ENCODE measurements around the gene NR3C1.
"Not testable (repeated sequence)": the region's sequence is repeated elsewhere in the genome, so short reads cannot be mapped to it uniquely, and the experiment has no call there.

The NR3C1 gene

DNA sequence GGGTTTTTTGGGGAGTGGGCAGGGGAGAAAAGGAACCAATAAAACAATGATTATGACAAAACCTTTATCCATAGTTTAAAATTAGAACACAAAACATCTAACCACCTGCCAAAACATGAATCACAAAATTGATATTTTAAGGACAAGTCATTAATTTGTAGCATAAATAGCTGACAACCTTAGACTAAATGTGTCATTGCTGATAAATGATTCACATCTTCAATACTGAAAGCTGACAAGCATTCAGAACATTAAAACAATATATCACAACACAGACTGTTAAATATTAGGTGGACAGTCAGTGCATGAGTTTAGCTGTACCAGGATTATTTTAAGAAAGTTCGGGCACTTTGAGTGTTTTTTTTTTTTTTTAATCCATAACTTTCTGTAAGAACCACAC is 71.5 kb downstream of the NR3C1 start:
- DNase-seq, result no peak

- no peak for DNase-seq
Measured at GRCh38 chr5:143329843-143330242, 73.6 kb downstream of the NR3C1 start.

DNA sequence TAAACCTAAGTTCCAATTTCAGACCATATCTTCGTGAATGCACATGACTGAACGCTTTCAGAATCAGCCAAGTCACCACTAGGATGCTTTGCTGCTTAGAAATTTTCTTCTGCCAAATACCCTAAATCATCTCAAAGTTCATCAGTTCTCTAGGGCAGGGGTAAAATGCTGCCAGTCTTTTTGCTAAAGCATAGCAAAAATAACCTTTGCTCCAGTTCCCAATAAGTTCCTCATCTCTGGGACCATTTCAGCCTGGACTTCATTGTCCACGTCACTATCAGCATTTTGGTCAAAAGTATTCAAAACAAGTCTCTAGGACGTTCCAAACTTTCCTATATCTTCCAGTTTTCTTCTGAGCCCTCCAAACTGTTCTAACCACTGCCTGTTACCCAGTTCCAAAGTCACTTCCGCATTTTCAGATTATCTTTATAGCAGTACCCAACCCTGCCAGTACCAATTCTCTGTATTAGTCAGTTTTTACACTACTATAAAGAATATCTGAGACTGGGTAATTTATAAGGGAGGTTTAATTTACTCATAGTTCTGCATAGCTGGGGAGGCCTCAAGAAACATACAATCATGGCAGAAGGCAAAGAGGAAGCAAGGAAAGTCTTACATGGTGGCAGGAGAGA is 74.8 kb downstream of the NR3C1 start:
- peak; percentile 66 for DNase-seq

GRCh38 chr5:143325086-143325485 is 78.4 kb downstream of the NR3C1 start:
- not testable (repeated sequence) for DNase-seq

DNA sequence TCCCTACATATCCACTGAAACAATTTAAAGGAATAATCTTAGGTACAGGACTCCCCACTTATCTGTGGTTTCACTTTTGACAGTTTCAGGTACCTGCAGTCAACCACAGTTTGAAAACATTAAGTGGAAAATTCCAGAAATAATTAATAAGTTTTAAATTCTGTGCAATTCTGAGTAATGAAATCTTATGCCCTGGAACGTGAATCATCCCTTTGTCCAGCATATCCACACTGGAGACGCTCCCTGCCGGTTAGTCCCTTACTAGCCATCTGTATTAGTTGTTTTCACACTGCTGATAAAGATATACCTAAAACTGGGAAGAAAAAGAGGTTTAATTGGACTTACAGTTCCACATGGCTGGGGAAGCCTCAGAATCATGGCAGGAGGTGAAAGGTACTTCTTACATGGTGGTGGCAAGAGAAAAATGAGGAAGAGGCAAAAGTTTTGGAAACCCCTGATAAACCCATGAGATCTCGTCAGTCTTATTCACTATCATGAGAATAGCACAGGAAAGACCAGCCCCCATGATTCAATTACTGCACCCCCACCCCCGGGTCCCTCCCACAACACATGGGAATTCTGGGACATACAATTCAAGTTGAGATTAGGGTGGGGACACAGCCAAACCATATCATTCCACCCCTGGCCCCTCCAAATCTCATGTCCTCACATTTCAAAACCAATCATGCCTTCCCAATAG is 80.4 kb downstream of the NR3C1 start:
- DNase-seq, result not testable (repeated sequence)

DNA sequence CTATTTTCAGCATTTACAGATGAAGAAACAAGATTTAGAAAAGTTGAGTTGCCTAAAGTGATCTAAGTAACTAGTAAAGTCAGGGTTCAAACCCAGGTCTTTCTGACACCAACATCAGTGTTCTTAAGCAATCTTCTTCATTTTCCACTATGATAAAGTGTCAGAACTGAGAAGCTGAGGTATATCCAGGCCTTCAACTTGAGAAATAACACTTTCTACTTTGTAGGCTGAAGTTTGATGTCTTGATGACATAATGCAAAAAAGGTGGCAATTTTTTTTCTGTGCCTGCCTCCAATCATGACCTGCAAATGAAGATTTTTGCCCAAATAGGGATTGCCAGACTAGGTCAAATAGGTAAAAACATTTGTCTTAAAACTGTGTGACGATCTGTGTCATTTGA is 81.3 kb downstream of the NR3C1 start:
- no peak for DNase-seq

DNA sequence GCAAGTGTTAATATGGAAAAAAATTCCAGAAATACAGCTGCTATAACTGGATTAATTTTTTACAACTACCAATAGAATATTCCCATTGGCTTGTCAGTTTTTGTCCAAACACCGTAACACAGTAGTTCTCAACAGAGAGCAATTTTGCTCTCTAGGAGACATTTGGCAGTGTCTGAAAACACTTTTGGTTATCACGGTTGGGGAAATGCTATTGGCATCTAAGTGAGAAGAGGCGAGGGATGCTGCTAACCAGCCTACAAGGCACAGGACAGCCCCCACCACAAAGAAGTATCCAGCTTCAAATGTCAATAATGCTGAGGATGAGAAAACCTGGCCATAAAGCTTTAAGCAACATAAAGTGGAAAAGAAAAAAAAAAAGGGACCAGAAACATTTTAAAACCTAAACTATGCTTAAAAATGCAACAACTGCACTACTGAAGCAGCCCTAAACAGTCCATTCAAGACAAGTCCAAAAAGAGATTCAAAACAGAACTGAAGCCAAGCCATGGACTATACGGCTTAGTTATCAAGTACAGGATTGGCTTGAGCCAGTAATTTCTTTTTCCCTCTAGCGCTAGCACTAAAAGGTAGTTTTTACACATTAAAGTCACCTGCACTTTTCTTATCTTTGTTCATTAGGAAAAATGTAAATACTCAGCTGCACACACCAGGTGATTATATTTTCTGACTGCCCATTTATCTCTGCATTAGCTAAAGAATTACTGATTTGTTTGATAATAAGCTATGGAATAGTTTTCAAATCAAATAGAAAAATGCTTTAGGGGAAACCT is 83.9 kb downstream of the NR3C1 start:
- DNase-seq, result no peak

GRCh38 chr5:143318833-143319232 is 84.7 kb downstream of the NR3C1 start:
- no peak for DNase-seq

- no peak for DNase-seq
Measured at GRCh38 chr5:143318270-143318669, 85.2 kb downstream of the NR3C1 start.

GRCh38 chr5:143316844-143317631 is 86.4 kb downstream of the NR3C1 start:
- DNase-seq, result peak; percentile 63

DNA sequence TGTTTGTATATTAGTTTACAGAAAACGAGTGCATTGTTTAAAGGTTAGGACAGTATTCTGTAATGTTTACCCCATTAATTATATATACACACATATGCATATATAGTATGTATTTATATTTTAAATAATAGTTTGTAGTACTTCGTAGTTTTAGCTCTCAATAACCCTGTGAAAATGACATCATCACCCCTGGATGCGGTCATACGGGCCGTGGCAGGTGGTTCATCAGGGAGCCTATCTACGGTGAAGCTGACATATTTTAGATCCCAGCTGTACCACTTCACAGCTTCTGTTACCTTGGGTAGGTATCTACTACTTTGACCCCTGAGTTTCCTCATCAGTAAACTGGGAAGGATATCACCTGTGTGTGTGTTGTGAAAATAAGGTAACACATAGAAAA is 87.1 kb downstream of the NR3C1 start:
- DNase-seq, result no peak

GRCh38 chr5:143315929-143316328 is 87.6 kb downstream of the NR3C1 start:
- no peak for DNase-seq

DNA sequence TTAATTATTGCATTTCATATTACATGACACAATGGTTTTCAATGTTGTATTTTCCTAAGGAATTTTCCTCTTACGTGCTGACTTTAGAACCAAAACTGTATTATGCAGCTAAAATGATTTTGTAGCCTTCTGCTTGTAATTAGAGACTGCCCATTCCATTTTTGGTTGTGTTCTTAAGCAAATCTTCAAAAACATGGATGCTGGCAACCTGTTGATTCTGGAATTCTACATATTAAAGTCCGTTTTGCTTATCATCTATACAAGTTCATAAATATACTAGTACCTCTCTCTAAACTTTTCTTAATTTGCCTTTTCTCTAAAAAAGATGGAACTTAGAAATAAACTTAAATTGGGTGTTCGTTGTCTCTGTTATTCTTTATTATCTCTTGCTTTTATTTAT is 88.3 kb downstream of the NR3C1 start:
- DNase-seq, result no peak

DNA sequence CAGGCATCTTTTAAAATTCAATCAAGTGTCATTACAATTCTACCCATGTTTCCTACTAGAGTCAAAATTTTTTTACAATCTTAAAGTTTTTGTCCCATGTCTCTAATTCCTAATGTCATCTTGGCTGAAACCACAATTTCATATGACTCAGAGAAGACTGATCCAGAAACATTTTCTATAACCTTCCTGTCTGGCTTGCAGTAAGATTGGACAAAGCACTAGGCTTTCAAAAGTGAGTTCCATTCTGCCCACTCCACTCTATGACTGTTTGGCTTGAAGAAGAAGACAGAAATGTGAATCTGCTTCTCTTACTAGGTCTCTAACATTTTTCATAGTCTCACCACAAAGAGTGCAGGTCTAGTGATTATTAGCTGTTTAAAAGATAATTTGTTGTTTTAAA is 88.8 kb downstream of the NR3C1 start:
- peak; percentile 24 for DNase-seq

- no peak for DNase-seq
Measured at GRCh38 chr5:143314099-143314498, 89.4 kb downstream of the NR3C1 start.

DNA sequence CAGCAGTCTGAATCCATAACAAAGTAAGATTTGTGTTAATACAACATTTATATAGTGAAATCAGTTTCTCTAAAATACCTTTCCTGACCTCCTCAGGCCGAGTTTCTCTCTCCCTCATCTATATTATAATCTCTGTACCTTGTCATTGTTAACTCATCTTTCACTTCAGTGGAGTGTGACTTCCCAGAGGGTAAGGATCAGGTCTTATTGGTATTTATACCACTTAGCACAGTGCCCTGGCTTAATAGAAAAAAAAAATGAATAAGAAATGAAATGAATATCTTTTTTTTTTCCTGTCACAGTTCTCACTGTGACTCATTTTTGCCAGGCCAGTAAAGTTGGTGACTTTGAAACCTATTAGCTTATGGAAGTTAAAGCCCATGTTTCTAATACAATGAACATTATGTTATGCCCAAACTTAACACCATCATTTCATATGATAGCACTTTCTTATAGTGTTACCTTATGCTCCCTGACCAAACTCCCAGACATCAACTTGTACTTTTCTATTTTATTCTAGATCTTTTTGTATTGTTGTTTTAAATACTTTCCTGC is 90.1 kb downstream of the NR3C1 start:
- no peak for DNase-seq

- no peak for DNase-seq
Measured at GRCh38 chr5:143312822-143313221, 90.7 kb downstream of the NR3C1 start.

DNA sequence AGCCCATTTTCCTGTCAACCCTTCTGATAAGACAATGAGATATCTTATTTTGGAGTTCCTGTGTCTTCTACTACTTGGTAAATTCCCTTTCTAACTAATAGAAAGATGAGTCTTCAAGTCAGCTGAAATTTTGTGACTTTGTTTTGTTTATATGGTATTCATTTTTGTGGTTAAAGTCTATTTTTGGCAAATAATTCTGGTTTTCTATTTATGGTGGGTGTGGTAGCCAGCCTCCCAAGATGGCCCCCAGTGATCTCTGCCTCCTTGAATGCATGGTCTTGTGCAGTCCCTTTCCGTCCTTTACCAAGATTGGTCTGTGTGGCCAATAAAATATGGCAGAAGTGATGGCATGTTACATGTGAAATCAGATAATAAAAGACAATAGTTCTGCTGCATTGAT is 91.5 kb downstream of the NR3C1 start:
- no peak for DNase-seq

DNA sequence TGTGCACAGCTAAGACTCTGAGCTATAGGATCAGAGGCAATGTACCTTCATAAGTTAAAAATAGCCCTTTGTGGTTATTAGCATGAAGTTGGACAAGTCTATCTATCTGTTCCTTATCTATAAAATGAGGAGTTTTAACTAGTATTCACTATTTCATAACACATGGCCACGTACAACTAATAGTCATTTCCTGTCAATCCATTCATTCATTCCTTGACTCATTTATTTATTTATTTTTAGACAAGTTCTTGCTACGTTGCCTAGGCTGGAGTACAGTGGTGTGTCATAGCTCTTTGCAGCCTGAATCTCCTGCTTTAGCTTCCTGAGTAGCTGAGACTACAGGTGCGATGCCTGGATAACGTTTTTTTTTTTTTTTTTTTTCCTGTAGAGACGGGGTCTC is 92.1 kb downstream of the NR3C1 start:
- no peak for DNase-seq

- DNase-seq, result no peak
Measured at GRCh38 chr5:143309661-143310431, 93.6 kb downstream of the NR3C1 start.

DNA sequence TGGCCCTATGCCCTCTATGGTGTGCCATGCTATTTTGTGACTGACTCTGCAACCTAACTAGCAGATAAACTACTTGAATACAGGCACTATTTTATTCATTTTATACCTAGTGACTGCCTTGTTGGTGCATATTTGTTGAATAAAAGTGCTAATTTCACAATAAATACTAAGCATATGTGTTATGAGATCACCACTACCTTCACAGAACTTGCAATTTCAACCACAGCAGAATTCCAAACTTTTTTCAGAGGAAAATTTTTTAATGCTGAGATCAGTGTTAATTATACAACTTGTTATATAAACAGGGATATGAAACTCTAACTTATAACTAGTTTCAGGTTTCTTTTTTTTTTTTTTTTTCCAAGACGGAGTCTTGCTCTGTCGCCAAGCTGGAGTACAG is 94.8 kb downstream of the NR3C1 start:
- DNase-seq, result no peak

DNA sequence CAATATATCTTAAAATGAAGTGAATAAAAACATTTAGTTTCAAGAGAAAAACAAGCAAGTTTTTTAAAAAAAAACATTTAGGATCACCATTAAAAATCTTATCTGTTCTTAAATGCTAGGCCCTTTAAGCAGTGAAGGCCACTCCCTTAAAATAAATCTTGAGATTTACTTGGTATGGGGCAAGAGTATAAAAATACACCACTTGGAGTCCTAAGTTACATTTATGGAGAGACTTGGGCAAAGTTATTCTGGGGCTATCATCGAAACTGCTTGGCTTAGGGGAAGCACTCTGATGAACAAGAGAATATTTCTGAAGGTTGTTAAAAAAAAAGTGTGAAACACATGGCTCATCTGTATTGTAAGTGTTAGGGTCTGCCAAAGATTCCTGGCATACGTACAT is 97.4 kb downstream of the NR3C1 start:
- no peak for DNase-seq

Data from OCI-M1 (cell line).